Measurements from ENCODE around the gene CLK1. TPM values are rescaled to one million over a fixed set of nuclear protein-coding genes. Genes with fewer than 3 reads are reported as not detected.

Gene CLK1
- total and polyA plus RNA-seq, 2 of the 8 experiments (the other 6 are each of a cell fraction or from before 2014, with no cell fraction given) = 22.3 to 35.2 TPM

- TF ChIP-seq, protein P1, sequence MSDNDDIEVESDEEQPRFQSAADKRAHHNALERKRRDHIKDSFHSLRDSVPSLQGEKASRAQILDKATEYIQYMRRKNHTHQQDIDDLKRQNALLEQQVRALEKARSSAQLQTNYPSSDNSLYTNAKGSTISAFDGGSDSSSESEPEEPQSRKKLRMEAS (IDR thresholded peaks at IDR 0.05) = no peak
- no peak for TF ChIP-seq MAFK (IDR thresholded peaks at IDR 0.05; ENCODE audit: low read depth, low read length)
- TF ChIP-seq SIRT6 (IDR thresholded peaks at IDR 0.05; ENCODE audit: low read length) = no peak
- no peak for TF ChIP-seq TCF12 (IDR thresholded peaks at IDR 0.05; ENCODE audit: low read depth, low read length)
- TF ChIP-seq RNF2 (IDR thresholded peaks at IDR 0.05; ENCODE audit: borderline replicate concordance, low read depth, low read length, missing control alignments, poor library complexity, severe bottlenecking) = no peak
Observed at GRCh38 chr2:200843993-200844948, 20.2 kb downstream of the CLK1 start (continued).

All from H1 (cell line).